PFSK-1 (cell line): ENCODE data around the gene PLXNA1.

ENCODE experiments used
- POLR2AphosphoS5 ChIP-seq: IDR thresholded peaks from 2 replicates; pipeline ENCODE4 v1.6.1; 2012; ENCODE audit warnings: low read depth, mild to moderate bottlenecking, control low read depth, low read length, moderate library complexity
- REST ChIP-seq, 2 experiments: IDR thresholded peaks; 2 replicates each; pipeline versions ENCODE4 v1.6.1 to v1.8.0; 2011 to 2012; ENCODE audit warnings: low read depth in 2 of 2, low read length in 2 of 2, control low read depth in 1 of 2, inconsistent platforms in 1 of 2, mild to moderate bottlenecking in 1 of 2, moderate library complexity in 1 of 2; ENCODE audit not compliant: insufficient read depth in 1 of 2
- TAF1 ChIP-seq: IDR thresholded peaks from 2 replicates; pipeline ENCODE4 v1.6.1; 2012; ENCODE audit warnings: low read length, control low read depth, borderline replicate concordance; ENCODE audit not compliant: insufficient read depth

- no peak for TF ChIP-seq REST (IDR thresholded peaks at IDR 0.05; ENCODE audit: insufficient read depth in 1 of 2, low read depth in 2 of 2, low read length in 2 of 2)
- no peak for TF ChIP-seq POLR2AphosphoS5
- no peak for TF ChIP-seq TAF1
These were observed 18.7 kb upstream of the PLXNA1 start for GRCh38 chr3:126964261-126964660.
